Left lung (tissue), 14 donors: ENCODE data around the gene MST1R. TPM values are rescaled to one million over a fixed set of nuclear protein-coding genes. Genes with fewer than 3 reads are reported as not detected.

Source experiments
- ATAC-seq: fragments of 200-7000 bp; cut with Tn5 transposase; one replicate; pipeline ENCODE4 v1.9.1; 2020; ENCODE audit warnings: moderate library complexity
- DNase-seq, 4 donors: peaks; one replicate each; pipeline ENCODE4 v3.0.0-alpha.2; 2013 to 2020
- H3K27ac ChIP-seq, 2 donors: fragments of 200-600 bp; sonication (generic) in 1 of 2; one replicate each; pipeline versions ENCODE4 v1.5.0 to v1.8.0; 2020 to 2021
- H3K27me3 ChIP-seq, 2 donors: fragments of 200-600 bp; sonication (generic) in 1 of 2; one replicate each; pipeline versions ENCODE4 v1.5.0 to v1.8.0; 2020 to 2021
- H3K36me3 ChIP-seq, 2 donors: fragments of 200-600 bp; sonication (generic) in 1 of 2; one replicate each; pipeline versions ENCODE4 v1.5.0 to v1.8.0; 2020 to 2021
- H3K4me1 ChIP-seq, 2 donors: fragments of 200-600 bp; one replicate each; pipeline ENCODE4 v1.8.0; 2021
- H3K4me3 ChIP-seq, 2 donors: fragments of 200-600 bp; sonication (generic) in 1 of 2; one replicate each; pipeline versions ENCODE4 v1.5.0 to v1.8.0; 2020 to 2021; ENCODE audit warnings: mild to moderate bottlenecking in 1 of 2
- H3K9me3 ChIP-seq, 2 donors: fragments of 200-600 bp; sonication (generic) in 1 of 2; one replicate each; pipeline versions ENCODE4 v1.5.0 to v1.8.0; 2020 to 2021
- CTCF ChIP-seq, 2 donors: fragments of 200-600 bp; sonication (generic) in 1 of 2; IDR thresholded peaks; one replicate each; pipeline versions ENCODE4 v1.5.0 to v1.8.0; 2021; ENCODE audit warnings: antibody characterized with exemption in 2 of 2
- intact Hi-C, 2 donors: fragments of 100-400 bp; cut with DNase I; formaldehyde crosslinking; loops; one replicate each; pipeline versions ENCODE4 v1.11.2 to v1.14.2; 2022
- long read RNA-seq, 12 donors: library from polyadenylated mRNA in 2 of 12; unstranded in 2 of 12; transcript quantifications; one replicate each; pipeline ENCODE4 v2.0.0 and lab custom pipeline, GENCODE V29; 2019 to 2026
- polyA plus RNA-seq, 6 donors: library from polyadenylated mRNA; unstranded; fragments of 120-200 nt; gene quantifications; one replicate each; pipeline ENCODE4 v1.2.1, GENCODE V29; 2013; ENCODE audit not compliant: insufficient read length in 6 of 6
- total RNA-seq, 2 donors: library from RNA; stranded (reverse); fragmentation: NEBNext Ultra II Directional; extraction: Animal tissue kit (Norgen Biotek cat#: 25700); gene quantifications; one replicate each; pipeline ENCODE4 v1.2.1, GENCODE V29; 2021
- donor health status: DM: no; HTN: yes; CAD: no.
- donor health status: DM: no; HTN: no; CAD: no.

The MST1R gene
- total RNA-seq (10 to 100 TPM; 51.1 to 54.7 TPM), polyA plus RNA-seq (10 to 100 TPM in 1 of 6 donors, 1 to 10 TPM in 5; 6.0 to 10.0 (median 7.9) TPM)
- long read RNA-seq, donor 1, partial matches to known transcripts = 0 of 1 reads
- long read RNA-seq, donor 1, other reads (novel, unspliced or antisense) = 0 of 1 reads
- long read RNA-seq, donor 2 = 0 reads
- long read RNA-seq, donor 3 = 0 reads
- long read RNA-seq, donor 4, partial matches to known transcripts = 6 of 7 reads
- long read RNA-seq, donor 4, other reads (novel, unspliced or antisense) = 1 of 7 reads
- long read RNA-seq, donor 5 = 0 reads
- long read RNA-seq, donor 6 = 0 reads
- long read RNA-seq, donor 7 = 0 reads
- long read RNA-seq, donor 8, partial matches to known transcripts = 6 of 6 reads
- long read RNA-seq, donor 8, other reads (novel, unspliced or antisense) = 0 of 6 reads
- long read RNA-seq, donor 9 = 0 reads
- long read RNA-seq, donor 10, partial matches to known transcripts = 2 of 2 reads
- long read RNA-seq, donor 10, other reads (novel, unspliced or antisense) = 0 of 2 reads
- long read RNA-seq, donor 11 = 0 reads
- long read RNA-seq, donor 12 = 0 reads

- Histone ChIP-seq H3K27me3 (no peaks in the 10 kb centered on the region), H3K36me3 (peaks cover 0 to 4% of the 10 kb centered on the region in 2 donors), H3K4me1 (peaks cover 30 to 44% of the 10 kb centered on the region in 2 donors), H3K9me3 (no peaks in the 10 kb centered on the region), H3K27ac (peak within 1 kb of the TSS; percentile 61 to 67), H3K4me3 (peak within 1 kb of the TSS; percentile 41 to 47)
- DNase-seq = peak in 3 of 4 donors; percentile 81 to 97 (median 88)
- TF ChIP-seq CTCF (IDR thresholded peaks at IDR 0.05) = no peak
- intact Hi-C loops = no loop called here
- peak; percentile 85 for ATAC-seq
These were observed at the start of gene MST1R for GRCh38 chr3:49903451-49904424. Gene MST1R (minus strand): TSS chr3:49903873. CDS start chr3:49903609, 264 bp downstream.

GRCh38 chr3:49952924-49953323 is 49.3 kb upstream of the MST1R start:
- no peak for TF ChIP-seq CTCF (IDR thresholded peaks at IDR 0.05)
- H3K27me3 ChIP-seq = no peaks in the 10 kb centered on the region
- no peaks in the 10 kb centered on the region for H3K4me1 ChIP-seq
- intact Hi-C loops = no loop called here
- no peaks in the 10 kb centered on the region for H3K9me3 ChIP-seq
- no peak overlapping the region for H3K27ac ChIP-seq
- DNase-seq = no peak
- no peaks in the 10 kb centered on the region for H3K36me3 ChIP-seq
- no peak overlapping the region for H3K4me3 ChIP-seq
- no peak for ATAC-seq

- H3K27ac ChIP-seq = no peak overlapping the region
- H3K9me3 ChIP-seq = no peaks in the 10 kb centered on the region
- no peak for ATAC-seq
- DNase-seq = no peak
- no peaks in the 10 kb centered on the region for H3K27me3 ChIP-seq
- no peak overlapping the region for H3K4me3 ChIP-seq
- peaks cover 0 to 10% of the 10 kb centered on the region in 2 donors for H3K36me3 ChIP-seq
- intact Hi-C loops = no loop called here
- H3K4me1 ChIP-seq = peaks cover 7 to 37% of the 10 kb centered on the region in 2 donors
- no peak for TF ChIP-seq CTCF (IDR thresholded peaks at IDR 0.05)
These were observed 39.0 kb upstream of the MST1R start for GRCh38 chr3:49942651-49943050.

GRCh38 chr3:49940667-49941249 is 37.1 kb upstream of the MST1R start:
- Histone ChIP-seq H3K9me3 (no peaks in the 10 kb centered on the region), H3K27ac (peak overlapping the region; percentile 95 to 96), H3K4me1 (peaks cover 7 to 40% of the 10 kb centered on the region in 2 donors), H3K36me3 (peaks cover 0 to 2% of the 10 kb centered on the region in 2 donors), H3K4me3 (peak overlapping the region; percentile 69 to 86), H3K27me3 (no peaks in the 10 kb centered on the region)
- no peak for DNase-seq
- intact Hi-C loops = no loop called here
- no peak for ATAC-seq
- TF ChIP-seq CTCF (IDR thresholded peaks at IDR 0.05) = no peak
